Loucy (cell line): Measurements from ENCODE around the gene RERE.

Experiments used
- EZH2phosphoT487 ChIP-seq: fragments of 200-600 bp; IDR thresholded peaks from 2 replicates; pipeline ENCODE4 v1.6.1; 2018; ENCODE audit warnings: antibody characterized with exemption, mild to moderate bottlenecking, moderate library complexity, borderline replicate concordance
- TF ChIP-seq, protein P1 (sequence below): fragments of 200-600 bp; sonication (generic); conservative IDR thresholded peaks from 2 replicates; pipeline ENCODE4 v1.5.1; 2014; ENCODE audit warnings: mild to moderate bottlenecking, antibody characterized with exemption, low read length

- TF ChIP-seq, protein P1, sequence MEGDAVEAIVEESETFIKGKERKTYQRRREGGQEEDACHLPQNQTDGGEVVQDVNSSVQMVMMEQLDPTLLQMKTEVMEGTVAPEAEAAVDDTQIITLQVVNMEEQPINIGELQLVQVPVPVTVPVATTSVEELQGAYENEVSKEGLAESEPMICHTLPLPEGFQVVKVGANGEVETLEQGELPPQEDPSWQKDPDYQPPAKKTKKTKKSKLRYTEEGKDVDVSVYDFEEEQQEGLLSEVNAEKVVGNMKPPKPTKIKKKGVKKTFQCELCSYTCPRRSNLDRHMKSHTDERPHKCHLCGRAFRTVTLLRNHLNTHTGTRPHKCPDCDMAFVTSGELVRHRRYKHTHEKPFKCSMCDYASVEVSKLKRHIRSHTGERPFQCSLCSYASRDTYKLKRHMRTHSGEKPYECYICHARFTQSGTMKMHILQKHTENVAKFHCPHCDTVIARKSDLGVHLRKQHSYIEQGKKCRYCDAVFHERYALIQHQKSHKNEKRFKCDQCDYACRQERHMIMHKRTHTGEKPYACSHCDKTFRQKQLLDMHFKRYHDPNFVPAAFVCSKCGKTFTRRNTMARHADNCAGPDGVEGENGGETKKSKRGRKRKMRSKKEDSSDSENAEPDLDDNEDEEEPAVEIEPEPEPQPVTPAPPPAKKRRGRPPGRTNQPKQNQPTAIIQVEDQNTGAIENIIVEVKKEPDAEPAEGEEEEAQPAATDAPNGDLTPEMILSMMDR: no peak
- TF ChIP-seq EZH2phosphoT487: no peak
These were observed 407.8 kb downstream of the RERE start for GRCh38 chr1:8409606-8410005.
